Gastrocnemius medialis (tissue), 4 donors: Measurements from ENCODE around the gene GCK.

Experiments used
- POLR2A ChIP-seq, 2 donors: fragments of 450-650 bp; IDR thresholded peaks; one replicate each; pipeline ENCODE4 v1.6.1; 2017; ENCODE audit warnings: antibody characterized with exemption in 2 of 2, mild to moderate bottlenecking in 2 of 2, moderate library complexity in 2 of 2
- TF ChIP-seq, protein P1 (sequence below), 5 experiments: fragments of 450-650 bp in 3 of 5; fragments of 200-600 bp in 2 of 5; sonication (generic) in 2 of 5; IDR thresholded peaks in 4 of 5; conservative IDR thresholded peaks in 1 of 5; 1 replicate in 4 of 5; 2 replicates in 1 of 5; pipeline ENCODE4 v1.5.1; 2016 to 2019; ENCODE audit warnings: antibody characterized with exemption in 5 of 5, mild to moderate bottlenecking in 3 of 5, moderate library complexity in 3 of 5

DNA sequence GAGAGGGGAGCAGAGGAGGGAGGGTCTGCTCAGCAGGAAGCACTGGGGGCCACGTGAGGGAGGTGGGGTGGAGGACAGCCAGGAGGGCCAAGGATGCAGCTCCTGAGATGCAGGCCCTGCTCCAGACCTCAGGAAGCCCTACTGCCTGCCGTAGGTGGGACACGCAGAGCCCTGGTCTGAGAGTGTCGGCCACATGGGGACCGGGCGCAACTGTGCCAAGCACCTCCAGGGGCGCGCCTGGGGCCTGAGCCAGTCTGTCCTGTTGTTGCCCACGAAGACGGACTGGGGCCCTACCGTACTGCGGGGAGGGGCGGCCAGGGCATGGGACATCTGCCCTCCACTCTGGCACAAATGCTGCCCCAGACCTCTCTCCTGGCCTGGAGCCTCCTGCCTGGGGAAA is 43.2 kb upstream of the GCK start:
- no peak for TF ChIP-seq POLR2A (IDR thresholded peaks at IDR 0.05)
- TF ChIP-seq, protein P1, sequence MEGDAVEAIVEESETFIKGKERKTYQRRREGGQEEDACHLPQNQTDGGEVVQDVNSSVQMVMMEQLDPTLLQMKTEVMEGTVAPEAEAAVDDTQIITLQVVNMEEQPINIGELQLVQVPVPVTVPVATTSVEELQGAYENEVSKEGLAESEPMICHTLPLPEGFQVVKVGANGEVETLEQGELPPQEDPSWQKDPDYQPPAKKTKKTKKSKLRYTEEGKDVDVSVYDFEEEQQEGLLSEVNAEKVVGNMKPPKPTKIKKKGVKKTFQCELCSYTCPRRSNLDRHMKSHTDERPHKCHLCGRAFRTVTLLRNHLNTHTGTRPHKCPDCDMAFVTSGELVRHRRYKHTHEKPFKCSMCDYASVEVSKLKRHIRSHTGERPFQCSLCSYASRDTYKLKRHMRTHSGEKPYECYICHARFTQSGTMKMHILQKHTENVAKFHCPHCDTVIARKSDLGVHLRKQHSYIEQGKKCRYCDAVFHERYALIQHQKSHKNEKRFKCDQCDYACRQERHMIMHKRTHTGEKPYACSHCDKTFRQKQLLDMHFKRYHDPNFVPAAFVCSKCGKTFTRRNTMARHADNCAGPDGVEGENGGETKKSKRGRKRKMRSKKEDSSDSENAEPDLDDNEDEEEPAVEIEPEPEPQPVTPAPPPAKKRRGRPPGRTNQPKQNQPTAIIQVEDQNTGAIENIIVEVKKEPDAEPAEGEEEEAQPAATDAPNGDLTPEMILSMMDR (IDR thresholded peaks at IDR 0.05 in 4 of 5, conservative IDR thresholded peaks at IDR 0.05 in 1 of 5), result no peak
